Sciatic nerve (tissue), 2 donors: ENCODE measurements around the gene ABHD6. TPM values are rescaled to one million over a fixed set of nuclear protein-coding genes. Genes with fewer than 3 reads are reported as not detected.
"Not testable (repeated sequence)": the region's sequence is repeated elsewhere in the genome, so short reads cannot be mapped to it uniquely, and the experiment has no call there.

Source experiments
- ATAC-seq: fragments of 200-7000 bp; cut with Tn5 transposase; one replicate; pipeline ENCODE4 v1.9.1; 2020; ENCODE audit warnings: mild to moderate bottlenecking, moderate library complexity
- DNase-seq: peaks from one replicate; pipeline ENCODE4 v3.0.0-alpha.2; 2020; ENCODE audit warnings: low spot score
- intact Hi-C: fragments of 100-400 bp; cut with DNase I; formaldehyde crosslinking; loops from one replicate; pipeline ENCODE4 v1.14.2; 2022
- total RNA-seq: library from RNA; stranded (reverse); fragmentation: NEBNext Ultra II Directional; extraction: Animal tissue kit (Norgen Biotek cat#: 25700); gene quantifications from one replicate; pipeline ENCODE4 v1.2.1, GENCODE V29; 2021
- donor health status: DM: no; HTN: no; CAD: no.
- donor health status: DM: no; HTN: no; CAD: no.

The ABHD6 gene
- total RNA-seq, 1 donor from 2014 or later = 14.0 TPM

DNA sequence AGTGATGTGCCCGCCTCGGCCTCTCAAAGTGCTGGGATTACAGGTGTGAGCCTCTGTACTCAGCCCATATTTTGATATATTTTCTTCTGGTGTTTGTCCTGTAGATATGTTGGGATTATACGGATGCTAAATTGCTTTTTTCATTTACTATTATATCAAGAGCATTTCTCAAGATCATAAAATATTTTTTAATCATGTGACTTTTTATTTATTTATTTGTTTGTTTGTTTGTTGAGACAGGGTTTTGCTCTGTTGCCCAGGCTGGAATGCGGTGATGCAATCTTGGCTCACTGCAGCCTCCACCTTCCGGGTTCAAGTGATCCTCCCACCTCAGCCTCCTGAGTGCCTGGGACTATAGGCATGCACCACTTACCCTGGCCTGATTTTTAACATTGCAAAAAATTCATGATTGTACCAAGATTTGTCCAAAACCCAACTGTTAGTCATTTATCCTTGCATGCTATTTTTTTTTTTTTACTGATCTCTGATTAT, 92.4 kb downstream of the ABHD6 start:
- DNase-seq (no peak), ATAC-seq (no peak)
- intact Hi-C loops = loop anchor here (10.0 kb wide), 1 partner anchor 85 kb away; no protein-coding TSS in a partner anchor

DNA sequence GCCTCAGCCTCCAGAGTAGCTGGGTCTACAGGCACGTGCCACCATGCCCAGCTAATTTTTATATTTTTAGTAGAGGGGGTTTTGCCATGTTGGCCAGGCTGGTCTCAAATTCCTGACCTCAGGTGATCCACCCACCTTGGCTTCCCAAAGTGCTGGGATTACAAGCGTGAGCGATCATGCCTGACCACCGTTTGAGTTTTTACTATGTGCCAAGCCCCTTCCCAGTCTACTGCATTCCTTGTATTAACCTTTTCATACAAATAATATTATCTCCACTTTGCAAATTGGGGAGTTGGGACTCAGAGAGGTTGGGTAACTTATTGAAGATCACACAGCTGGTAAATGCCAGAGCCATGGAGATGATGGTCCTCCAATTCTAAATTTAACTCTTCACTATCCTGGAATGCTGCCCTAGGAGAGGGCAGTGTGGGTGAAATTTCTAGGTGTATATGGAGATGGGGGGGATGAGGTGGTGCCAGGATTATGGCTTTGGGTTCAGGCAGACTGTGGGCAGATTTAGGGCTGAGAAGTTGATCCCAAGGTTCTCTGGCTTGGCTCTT, 94.1 kb downstream of the ABHD6 start:
- intact Hi-C loops = no loop called here
- ATAC-seq (no peak), DNase-seq (no peak)

DNA sequence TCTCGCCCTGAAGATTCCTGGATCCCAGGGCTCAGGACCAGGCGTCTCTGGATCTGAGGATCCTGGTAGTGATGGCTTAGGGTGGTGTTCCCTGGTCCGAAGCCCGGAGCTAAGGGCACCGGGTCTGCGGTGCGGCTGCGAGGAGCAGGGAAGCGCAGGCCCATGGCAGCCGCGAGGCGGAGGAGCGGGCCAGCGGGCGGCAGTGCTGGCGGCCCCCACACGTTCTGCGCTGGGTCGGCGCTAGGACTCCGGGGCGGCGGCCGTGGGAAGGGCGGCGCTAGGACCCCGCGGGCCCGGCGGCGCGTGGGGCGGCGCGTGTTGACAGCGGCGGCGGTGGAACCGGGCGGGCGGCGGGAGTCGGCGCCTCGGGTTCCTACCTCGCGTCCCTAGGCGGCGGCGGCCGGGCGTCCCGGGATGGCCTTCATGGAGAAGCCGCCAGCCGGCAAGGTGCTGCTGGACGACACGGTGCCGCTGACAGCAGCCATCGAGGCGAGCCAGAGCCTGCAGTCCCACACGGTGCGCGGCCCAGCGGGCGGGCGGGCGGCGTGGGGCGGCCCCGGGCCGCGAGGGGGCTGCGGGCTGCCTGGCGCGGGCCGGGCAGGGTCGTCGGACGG, 95.1 kb downstream of the ABHD6 start, which contains the start of gene PXK:
TSS of gene PXK (plus strand) at position 318 of the 614 bp plus-strand sequence. CDS start at position 415, 97 bp downstream.
- peak; percentile 88 for ATAC-seq
- intact Hi-C loops = no loop called here
- DNase-seq = peak; percentile 87

DNA sequence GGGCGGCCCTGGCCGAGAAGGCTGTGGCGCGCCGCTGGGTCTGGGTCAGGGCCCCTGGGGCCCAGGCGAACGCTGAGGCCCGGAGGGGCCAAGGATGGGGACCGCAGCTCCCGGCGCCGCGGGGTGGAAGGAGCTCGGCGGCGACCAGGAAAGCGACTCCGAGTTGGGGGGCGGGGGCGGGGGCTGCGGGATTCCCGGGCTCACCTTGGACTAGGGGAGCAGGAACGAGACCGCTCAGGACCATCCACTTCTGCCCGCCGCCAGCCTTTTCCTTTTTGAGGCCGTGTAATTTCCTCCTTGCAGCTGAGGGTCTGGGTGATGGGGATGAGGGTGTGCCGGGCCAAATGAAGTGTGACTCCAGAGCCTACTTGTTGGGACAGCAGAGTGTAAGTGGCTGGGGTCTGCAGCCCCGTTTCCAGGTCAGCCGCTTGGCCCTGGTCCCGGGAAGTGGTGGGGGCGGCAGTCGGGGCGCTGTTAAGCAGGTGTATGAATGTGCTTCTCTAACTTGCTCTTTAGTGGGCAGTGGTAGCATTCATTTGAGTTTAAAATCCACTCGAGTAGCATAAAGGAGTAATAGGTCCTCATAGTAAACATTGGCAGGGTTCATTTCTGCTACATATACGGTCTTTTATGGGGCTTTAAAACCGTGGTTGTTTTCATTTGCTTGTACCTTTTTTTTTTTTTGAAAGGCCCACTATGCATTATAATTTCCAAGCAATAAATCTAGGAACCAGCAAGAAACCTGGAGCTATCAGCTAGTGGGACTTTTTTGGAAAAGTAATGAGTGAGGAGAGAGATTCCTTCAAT, 95.8 kb downstream of the ABHD6 start:
- ATAC-seq (peak; percentile 11), DNase-seq (no peak)
- intact Hi-C loops = no loop called here

DNA sequence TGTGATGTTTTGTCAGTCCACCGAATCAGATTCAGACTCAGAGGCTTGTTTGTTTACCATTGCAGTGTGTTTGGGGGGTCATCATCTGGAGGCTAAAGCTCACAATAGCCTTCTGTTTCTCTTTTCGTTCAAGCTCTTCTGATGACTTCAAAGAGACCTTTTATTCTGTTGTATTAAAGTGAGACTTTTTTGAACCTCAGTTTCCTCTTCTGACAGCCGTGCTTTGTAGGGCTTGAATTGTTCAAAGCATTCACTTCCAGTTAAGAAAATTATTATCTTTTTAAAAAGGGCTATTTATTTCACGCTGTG, 96.4 kb downstream of the ABHD6 start:
- intact Hi-C loops = no loop called here
- DNase-seq (no peak), ATAC-seq (no peak)

DNA sequence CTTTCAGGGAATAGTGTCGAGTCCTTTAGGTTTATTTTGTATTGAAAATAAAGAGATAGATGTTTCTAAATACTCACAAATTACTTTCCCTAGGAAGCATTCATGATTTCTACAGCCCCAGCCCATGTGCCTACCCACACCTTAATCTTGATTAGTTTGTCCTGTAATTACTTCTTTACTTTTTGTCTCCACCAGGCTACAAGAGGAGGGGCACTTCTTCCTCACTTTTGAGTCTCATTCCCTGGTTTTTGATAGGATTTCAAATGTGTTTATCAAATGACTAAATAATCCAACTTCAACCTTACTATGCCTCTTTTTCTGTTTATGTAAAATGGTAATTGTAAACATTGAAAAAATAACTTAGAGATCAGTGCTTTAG, 96.9 kb downstream of the ABHD6 start:
- intact Hi-C loops = no loop called here
- DNase-seq = no peak
- ATAC-seq = no peak

DNA sequence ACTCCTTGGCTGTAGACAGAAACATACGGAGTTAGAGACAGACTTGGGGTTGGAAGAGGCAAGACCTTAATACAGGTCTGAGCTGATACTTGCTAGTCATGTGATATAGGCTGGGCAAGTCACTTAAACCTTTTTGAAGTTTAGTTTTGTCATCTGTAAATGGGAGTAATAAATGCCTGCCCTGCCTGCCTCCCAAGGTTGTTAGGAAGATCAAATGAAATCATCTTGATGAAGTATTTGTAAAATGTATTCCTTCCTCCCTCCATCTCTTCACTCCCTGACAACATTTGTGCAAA, 98.0 kb downstream of the ABHD6 start:
- intact Hi-C loops = no loop called here
- DNase-seq (no peak), ATAC-seq (no peak)

DNA sequence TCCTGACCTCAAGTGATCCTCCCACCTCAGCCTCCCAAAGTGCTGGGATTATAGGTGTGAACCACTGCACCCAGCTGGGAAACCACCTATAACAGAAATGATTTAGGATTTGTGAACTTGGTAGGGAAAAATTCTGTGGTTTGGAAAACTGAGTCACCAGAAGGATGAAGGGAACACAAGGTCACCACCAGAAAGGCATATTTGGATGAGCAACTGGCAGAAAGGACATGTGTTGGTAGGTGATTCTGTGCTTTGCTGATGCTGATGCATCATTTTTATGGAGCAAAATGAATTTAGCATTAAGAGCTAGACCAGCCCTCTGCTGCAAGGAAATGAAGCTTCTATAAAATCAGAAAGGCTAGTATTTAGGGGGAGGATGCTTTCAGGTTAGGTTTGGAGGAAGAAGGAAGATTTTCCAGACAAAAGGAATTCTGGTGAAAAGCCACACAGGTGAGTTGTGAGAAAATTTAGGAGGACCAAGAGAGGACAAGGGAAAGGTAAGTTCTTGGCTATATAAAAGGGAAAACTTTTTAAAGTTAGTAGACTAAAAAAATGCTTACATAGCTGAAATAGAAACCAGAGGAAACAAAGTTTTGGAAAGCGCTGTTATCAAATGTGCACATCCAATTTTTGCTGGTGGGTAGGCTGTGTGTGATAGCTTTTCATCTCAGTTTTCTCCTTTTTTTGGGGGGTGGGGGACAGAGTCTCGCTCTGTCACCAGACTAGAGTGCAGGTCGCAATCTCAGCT, 98.7 kb downstream of the ABHD6 start:
- no peak for ATAC-seq
- no peak for DNase-seq
- intact Hi-C loops = no loop called here

DNA sequence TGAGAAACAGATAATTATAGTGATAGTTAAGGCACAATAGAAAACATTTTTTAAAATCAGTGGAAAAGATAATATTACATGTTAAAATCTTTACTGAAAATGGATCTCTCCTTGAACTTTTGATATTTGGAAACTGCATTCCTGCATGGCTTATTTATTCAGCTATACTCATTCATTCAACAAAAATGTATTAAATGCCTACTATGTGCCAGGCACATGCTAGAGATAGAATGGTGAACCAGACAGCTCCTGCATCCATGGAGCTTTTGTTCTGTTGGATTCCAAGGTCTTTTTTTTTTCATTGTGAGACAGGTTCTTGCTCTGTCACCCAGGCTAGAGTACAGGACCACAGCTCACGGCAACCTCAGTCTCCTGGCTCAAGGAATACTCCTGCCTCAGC, 99.6 kb downstream of the ABHD6 start:
- ATAC-seq (no peak), DNase-seq (no peak)
- intact Hi-C loops = no loop called here

DNA sequence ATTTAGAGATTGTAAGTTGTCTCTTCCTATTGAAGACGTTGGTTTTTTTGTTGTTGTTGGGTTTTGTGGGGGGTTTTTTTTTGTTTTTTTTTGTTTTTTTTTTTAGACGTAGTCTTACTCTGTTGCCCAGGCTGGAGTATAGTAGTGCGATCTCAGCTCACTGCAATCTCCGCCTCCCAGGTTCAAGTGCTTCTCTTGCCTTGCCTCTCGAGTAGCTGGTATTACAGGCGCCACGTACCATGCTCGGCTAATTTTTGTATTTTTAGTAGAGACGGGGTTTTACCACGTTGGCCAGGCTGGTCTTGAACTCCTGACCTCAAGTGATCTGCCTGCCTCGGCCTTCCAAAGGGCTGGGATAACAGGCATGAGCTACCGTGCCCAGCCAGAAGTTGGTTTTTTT, 101.6 kb downstream of the ABHD6 start:
- ATAC-seq, intact Hi-C loops, DNase-seq: not testable (repeated sequence)

DNA sequence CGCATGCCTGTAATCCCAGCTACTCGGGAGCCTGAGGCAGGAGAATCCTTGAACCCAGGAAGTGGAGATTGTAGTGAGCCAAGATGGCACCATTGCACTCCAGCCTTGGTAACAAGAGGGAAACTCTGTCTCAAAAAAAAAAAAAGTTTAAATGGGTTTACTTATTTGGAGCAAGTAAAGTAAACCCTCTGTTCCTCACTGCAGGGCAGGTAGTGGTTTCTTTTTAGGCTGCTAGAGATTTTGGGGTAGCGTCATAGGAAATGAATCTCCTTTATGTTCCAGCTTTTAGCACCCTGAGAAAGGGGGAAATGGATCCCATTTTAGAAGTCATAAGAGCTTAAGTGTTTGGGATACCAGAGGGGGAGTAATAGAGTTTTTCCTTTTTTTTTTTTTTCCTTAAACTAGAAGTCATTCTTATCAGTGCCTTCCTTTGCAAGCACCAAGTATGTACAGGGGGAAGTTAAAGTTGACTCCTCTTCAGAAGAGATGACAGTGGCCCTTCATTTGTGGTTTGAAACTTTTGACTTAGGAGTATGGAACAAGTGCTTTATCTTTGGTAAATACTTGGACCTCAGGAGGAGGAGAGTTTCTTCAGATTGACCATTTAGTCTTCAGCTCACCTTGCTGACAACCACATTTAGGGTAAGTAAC, 103.1 kb downstream of the ABHD6 start:
- intact Hi-C loops = no loop called here
- no peak for DNase-seq

DNA sequence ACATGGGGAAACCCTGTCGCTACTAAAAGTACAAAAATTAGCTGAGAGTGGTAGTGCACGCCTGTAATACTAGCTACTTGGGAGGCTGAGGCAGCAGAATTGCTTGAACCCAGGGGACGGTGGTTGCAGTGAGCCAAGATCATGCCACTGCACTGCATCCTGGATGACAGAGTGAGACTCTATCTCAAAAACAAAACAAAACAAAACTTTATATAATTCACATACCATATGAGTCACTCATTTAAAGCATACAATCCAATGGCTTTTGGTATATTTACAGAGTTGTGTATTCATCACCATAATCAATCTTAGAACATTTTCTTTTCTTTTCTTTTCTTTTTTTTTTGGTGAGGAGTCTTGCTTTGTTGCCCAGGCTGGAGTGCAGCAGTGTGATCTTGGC, 103.8 kb downstream of the ABHD6 start:
- intact Hi-C loops = no loop called here
- ATAC-seq (no peak), DNase-seq (no peak)

More for the DNA sequence above, 103.1 kb downstream of the ABHD6 start:
- no peak for ATAC-seq

DNA sequence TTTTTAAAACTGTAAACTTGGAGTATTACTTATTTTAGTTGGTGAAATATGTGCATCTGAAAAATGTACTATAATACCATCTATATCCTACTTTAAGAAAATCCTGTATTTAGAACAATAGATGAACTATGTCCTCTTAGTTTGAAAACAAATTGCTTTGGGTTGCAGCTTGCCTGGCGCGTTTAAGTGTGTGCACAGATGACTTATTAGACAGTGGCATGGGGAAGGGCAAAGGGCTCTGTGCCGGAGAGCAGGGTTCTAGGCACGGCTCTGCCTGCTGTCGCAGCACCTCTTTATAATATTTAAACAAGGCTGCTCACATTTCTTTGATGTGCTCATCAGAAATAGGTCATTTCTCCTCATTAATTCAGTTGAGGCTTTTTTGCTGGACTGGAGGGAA, 105.1 kb downstream of the ABHD6 start:
- no peak for DNase-seq
- intact Hi-C loops = no loop called here

More for the DNA sequence above, 105.1 kb downstream of the ABHD6 start:
- ATAC-seq = no peak

Other genes starting within 250 kb of the ABHD6 start
- gene FLNB, start 229.4 kb upstream of the ABHD6 start, total RNA-seq = 514 TPM
- 2.0 TPM for gene DNASE1L3, start 26.8 kb upstream of the ABHD6 start, total RNA-seq
- gene RPP14, start 68.5 kb downstream of the ABHD6 start, total RNA-seq = 12.5 TPM
- gene HTD2, start 68.7 kb downstream of the ABHD6 start, total RNA-seq = 12.9 TPM
- 34.1 TPM for gene PXK, start 95.1 kb downstream of the ABHD6 start, total RNA-seq
- 55.9 TPM for gene PDHB, start 196.0 kb downstream of the ABHD6 start, total RNA-seq